ENCODE measurements around the gene GM2A.

GRCh38 chr5:151225071-151225470 lies 27.9 kb upstream of the GM2A start:
- TF ChIP-seq USF2 (IDR thresholded peaks at IDR 0.05; ENCODE audit: low read length) (no peak), TEAD4 (IDR thresholded peaks at IDR 0.05; ENCODE audit: low read depth, low read length) (no peak), CTCF (IDR thresholded peaks at IDR 0.05; ENCODE audit: control extremely low read depth in 1 of 3, insufficient read depth in 1 of 3, low read depth in 1 of 3, low read length in 3 of 3) (no peak), MAFK (IDR thresholded peaks at IDR 0.05; ENCODE audit: low read depth, low read length) (no peak), TBP (IDR thresholded peaks at IDR 0.05; ENCODE audit: low read depth, low read length) (no peak), CBX5 (IDR thresholded peaks at IDR 0.05; ENCODE audit: low read depth, low read length) (no peak), ZNF274 (IDR thresholded peaks at IDR 0.05; ENCODE audit: borderline replicate concordance, extremely low read depth, low read length) (no peak)
